Thyroid gland (tissue), 4 donors: ENCODE data around the gene ZFHX3.

Experiments used
- CTCF ChIP-seq, 6 experiments: fragments of 200-600 bp in 3 of 6; fragments of 450-650 bp in 3 of 6; sonication (generic) in 3 of 6; IDR thresholded peaks; one replicate each; pipeline ENCODE4 v1.5.1; 2016 to 2019; ENCODE audit warnings: antibody characterized with exemption in 6 of 6, mild to moderate bottlenecking in 2 of 6, inconsistent platforms in 1 of 6, moderate library complexity in 1 of 6
- POLR2A ChIP-seq, 2 donors: fragments of 450-650 bp; IDR thresholded peaks; one replicate each; pipeline ENCODE4 v1.6.1; 2017; ENCODE audit warnings: antibody characterized with exemption in 2 of 2, mild to moderate bottlenecking in 2 of 2, moderate library complexity in 1 of 2

GRCh38 chr16:72739577-72739976 is 308.4 kb downstream of the ZFHX3 start:
- TF ChIP-seq CTCF (IDR thresholded peaks at IDR 0.05) = no peak
- no peak for TF ChIP-seq POLR2A (IDR thresholded peaks at IDR 0.05)
